Naive B cell (primary cell): ENCODE data around the gene LDLRAD4. TPM values are rescaled to one million over a fixed set of nuclear protein-coding genes. Genes with fewer than 3 reads are reported as not detected.

Experiments used
- ATAC-seq, 2 donors: fragments of 150-1000 bp; cut with Tn5 transposase; 2 replicates each; pipeline ENCODE4 v1.10.0; 2021; ENCODE audit warnings: low read depth in 2 of 2, mild to moderate bottlenecking in 2 of 2, moderate library complexity in 2 of 2
- DNase-seq: peaks from one replicate; pipeline ENCODE4 v3.0.0; 2022
- H3K27ac Mint-ChIP-seq, 6 donors: one replicate each; pipeline ENCODE4 v1.8.0; 2020 to 2022; ENCODE audit warnings: mild to moderate bottlenecking in 6 of 6, mixed read lengths in 6 of 6, moderate library complexity in 5 of 6, inconsistent platforms in 2 of 6
- H3K27me3 Mint-ChIP-seq, 3 donors: one replicate each; pipeline ENCODE4 v1.8.0; 2021 to 2022; ENCODE audit warnings: mixed read lengths in 3 of 3, mild to moderate bottlenecking in 1 of 3
- H3K36me3 Mint-ChIP-seq, 2 donors: one replicate each; pipeline ENCODE4 v1.8.0; 2020 to 2022; ENCODE audit warnings: mixed read lengths in 2 of 2, inconsistent platforms in 1 of 2, mild to moderate bottlenecking in 1 of 2
- H3K4me1 Mint-ChIP-seq, 3 donors: one replicate each; pipeline ENCODE4 v1.8.0; 2020 to 2022; ENCODE audit warnings: mixed read lengths in 3 of 3, inconsistent platforms in 1 of 3, mild to moderate bottlenecking in 1 of 3, moderate library complexity in 1 of 3
- H3K4me3 Mint-ChIP-seq, 8 donors: one replicate each; pipeline ENCODE4 v1.8.0; 2020 to 2022; ENCODE audit warnings: mild to moderate bottlenecking in 8 of 8, mixed read lengths in 8 of 8, moderate library complexity in 8 of 8, inconsistent platforms in 2 of 8
- H3K9me3 Mint-ChIP-seq, 7 donors: one replicate each; pipeline ENCODE4 v1.8.0; 2020 to 2022; ENCODE audit warnings: mixed read lengths in 7 of 7, mild to moderate bottlenecking in 5 of 7, inconsistent platforms in 2 of 7, moderate library complexity in 1 of 7
- polyA plus RNA-seq, 6 donors: library from polyadenylated mRNA; unstranded; fragments of 300-500 nt; fragmentation: Illumina TruSeq; gene quantifications; one replicate each; pipeline ENCODE4 v1.2.3, GENCODE V29; 2021; ENCODE audit warnings: low read depth in 6 of 6

LDLRAD4 gene
- polyA plus RNA-seq, 6 donors from 2014 or later, result 6.4 to 16.1 (median 9.2) TPM

- no peak for ATAC-seq
Observed at GRCh38 chr18:13551841-13552733, 333.5 kb downstream of the LDLRAD4 start.

DNA sequence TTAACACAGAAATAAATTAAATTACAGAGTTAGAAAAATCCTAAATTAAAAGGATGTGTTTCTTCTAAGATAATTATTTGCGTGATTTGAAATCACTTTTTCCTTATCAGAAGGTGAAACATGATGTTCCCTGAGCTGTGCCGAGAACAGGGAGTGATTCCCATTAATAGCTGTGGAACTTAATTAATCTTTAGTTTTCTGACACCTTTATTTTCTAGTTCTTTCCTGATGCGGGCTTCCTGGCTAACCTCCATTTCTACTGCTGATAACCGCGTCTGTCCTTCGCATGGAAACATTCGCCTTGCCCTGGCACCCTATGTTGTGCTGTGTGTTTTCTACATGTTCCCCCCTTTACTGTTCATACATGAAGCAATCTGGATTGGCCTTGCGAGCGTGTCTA lies 334.9 kb downstream of the LDLRAD4 start:
- H3K9me3 Mint-ChIP-seq, result no peaks in the 10 kb centered on the region
- no peaks in the 10 kb centered on the region for H3K36me3 Mint-ChIP-seq
- H3K4me3 Mint-ChIP-seq, result no peak overlapping the region
- ATAC-seq (no peak), DNase-seq (no peak)
- H3K27ac Mint-ChIP-seq, result peak overlapping the region in 2 of 6 donors; percentile 17 to 62
- peaks cover 0 to 3% (median 0%) of the 10 kb centered on the region in 3 donors for H3K27me3 Mint-ChIP-seq
- peaks cover 18 to 37% (median 27%) of the 10 kb centered on the region in 3 donors for H3K4me1 Mint-ChIP-seq

More at GRCh38 chr18:13551841-13552733, 333.5 kb downstream of the LDLRAD4 start:
- no peak for DNase-seq
- peaks cover 0 to 3% (median 0%) of the 10 kb centered on the region in 7 donors for H3K9me3 Mint-ChIP-seq
- H3K4me3 Mint-ChIP-seq, result no peak overlapping the region
- peak overlapping the region in 3 of 6 donors; percentile 27 to 90 (median 74) for H3K27ac Mint-ChIP-seq
- peaks cover 13 to 34% (median 31%) of the 10 kb centered on the region in 3 donors for H3K4me1 Mint-ChIP-seq
- peaks cover 0 to 6% of the 10 kb centered on the region in 2 donors for H3K36me3 Mint-ChIP-seq
- peaks cover 0 to 3% (median 0%) of the 10 kb centered on the region in 3 donors for H3K27me3 Mint-ChIP-seq

DNA sequence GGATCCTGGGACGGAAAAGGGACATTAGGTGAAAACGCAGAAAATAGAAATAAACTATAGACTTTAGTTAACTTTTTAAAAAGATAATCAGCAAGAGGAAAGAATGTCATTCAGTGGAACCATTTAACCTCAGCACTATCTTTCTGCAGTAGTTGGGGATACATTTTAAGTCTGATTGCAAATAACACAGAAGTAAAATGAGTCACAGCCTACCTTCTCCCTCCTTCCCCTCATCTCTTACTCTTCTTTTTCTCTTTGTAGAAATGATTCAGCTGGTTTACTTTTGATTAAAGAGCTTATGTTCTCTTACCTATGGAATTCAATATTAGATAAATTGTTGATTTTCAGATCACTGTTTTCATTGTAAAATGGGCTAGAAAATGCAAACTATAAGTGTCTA lies 336.6 kb downstream of the LDLRAD4 start:
- Mint-ChIP-seq H3K27ac (peak overlapping the region in 2 of 6 donors; percentile 25 to 72), H3K4me1 (peaks cover 12 to 20% (median 14%) of the 10 kb centered on the region in 3 donors), H3K36me3 (no peaks in the 10 kb centered on the region), H3K27me3 (peaks cover 0 to under 1% (median 0%) of the 10 kb centered on the region in 3 donors), H3K9me3 (no peaks in the 10 kb centered on the region), H3K4me3 (no peak overlapping the region)
- no peak for DNase-seq
- no peak for ATAC-seq

DNA sequence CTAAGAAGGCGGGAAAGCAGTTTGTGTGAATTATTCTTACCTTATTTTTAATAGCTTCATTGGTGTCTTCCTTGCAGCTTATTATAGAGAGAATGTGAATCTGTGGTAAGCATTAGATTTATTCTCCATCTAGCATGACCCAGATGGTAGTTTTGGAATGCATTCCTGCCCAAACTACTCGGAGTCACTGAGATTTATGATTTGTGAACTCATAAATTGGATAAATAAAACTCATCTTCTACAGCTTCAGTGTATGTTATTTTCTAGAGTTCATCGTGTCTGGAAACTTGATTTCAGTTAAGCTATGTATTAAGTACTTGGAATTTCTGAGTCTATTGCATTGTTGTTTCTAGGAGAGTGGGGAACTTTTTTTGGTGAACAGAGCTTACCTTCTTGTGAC lies 337.3 kb downstream of the LDLRAD4 start:
- no peak overlapping the region for H3K4me3 Mint-ChIP-seq
- no peaks in the 10 kb centered on the region for H3K9me3 Mint-ChIP-seq
- peak overlapping the region in 3 of 6 donors; percentile 3 to 78 (median 72) for H3K27ac Mint-ChIP-seq
- H3K4me1 Mint-ChIP-seq, result peaks cover 12 to 16% (median 12%) of the 10 kb centered on the region in 3 donors
- no peaks in the 10 kb centered on the region for H3K36me3 Mint-ChIP-seq
- ATAC-seq (no peak), DNase-seq (no peak)
- H3K27me3 Mint-ChIP-seq, result no peaks in the 10 kb centered on the region

DNA sequence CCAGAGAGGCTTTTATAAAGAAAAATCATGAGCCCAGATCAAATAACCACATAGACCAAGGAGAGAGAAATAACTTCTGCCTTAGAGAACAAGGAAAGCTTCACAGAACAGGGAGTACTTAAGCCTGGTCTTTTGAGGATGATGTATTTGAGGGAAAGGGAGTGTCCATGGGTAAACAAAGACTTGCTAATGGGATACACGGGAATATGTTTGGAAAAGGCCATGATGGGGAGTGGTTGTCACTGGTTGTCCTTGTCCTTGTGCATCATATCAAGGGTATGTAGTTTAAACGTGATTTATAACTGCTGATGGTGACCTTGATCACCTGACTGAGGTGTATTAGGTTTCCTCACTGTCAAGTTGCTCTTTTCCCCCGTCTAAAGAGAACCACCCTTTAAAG lies 337.9 kb downstream of the LDLRAD4 start:
- H3K4me1 Mint-ChIP-seq, result peaks cover 9 to 12% (median 9%) of the 10 kb centered on the region in 3 donors
- no peak for ATAC-seq
- DNase-seq, result no peak
- no peaks in the 10 kb centered on the region for H3K27me3 Mint-ChIP-seq
- H3K27ac Mint-ChIP-seq, result peak overlapping the region in 3 of 6 donors; percentile 38 to 78 (median 72)
- no peaks in the 10 kb centered on the region for H3K36me3 Mint-ChIP-seq
- no peak overlapping the region for H3K4me3 Mint-ChIP-seq
- no peaks in the 10 kb centered on the region for H3K9me3 Mint-ChIP-seq

DNA sequence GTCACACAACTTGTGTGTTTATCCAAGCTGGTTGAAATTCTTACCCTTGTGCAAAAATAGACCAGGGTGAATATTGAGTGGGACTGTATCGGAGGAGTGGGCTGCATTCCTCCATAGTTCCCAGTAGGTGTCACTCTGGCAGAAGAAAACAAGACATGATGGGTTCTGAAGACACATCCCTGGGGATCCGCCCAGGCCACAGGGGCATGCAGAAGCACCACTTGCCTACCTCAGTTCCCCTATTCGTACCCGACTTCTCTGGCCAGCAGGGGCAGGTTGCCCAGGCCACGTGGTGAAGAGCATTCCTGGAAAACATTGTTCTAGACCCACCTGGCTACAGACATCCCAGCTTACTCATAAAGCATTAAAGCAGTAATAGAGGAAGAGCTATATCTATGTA lies 339.6 kb downstream of the LDLRAD4 start:
- Mint-ChIP-seq H3K36me3 (no peaks in the 10 kb centered on the region), H3K4me3 (peak overlapping the region in 2 of 8 donors; percentile 13 to 41), H3K27ac (peak overlapping the region; percentile 25 to 99 (median 94)), H3K9me3 (no peaks in the 10 kb centered on the region), H3K4me1 (peaks cover 18 to 28% (median 19%) of the 10 kb centered on the region in 3 donors), H3K27me3 (no peaks in the 10 kb centered on the region)
- DNase-seq, result peak; percentile 64
- peak; percentile 32 to 44 for ATAC-seq

DNA sequence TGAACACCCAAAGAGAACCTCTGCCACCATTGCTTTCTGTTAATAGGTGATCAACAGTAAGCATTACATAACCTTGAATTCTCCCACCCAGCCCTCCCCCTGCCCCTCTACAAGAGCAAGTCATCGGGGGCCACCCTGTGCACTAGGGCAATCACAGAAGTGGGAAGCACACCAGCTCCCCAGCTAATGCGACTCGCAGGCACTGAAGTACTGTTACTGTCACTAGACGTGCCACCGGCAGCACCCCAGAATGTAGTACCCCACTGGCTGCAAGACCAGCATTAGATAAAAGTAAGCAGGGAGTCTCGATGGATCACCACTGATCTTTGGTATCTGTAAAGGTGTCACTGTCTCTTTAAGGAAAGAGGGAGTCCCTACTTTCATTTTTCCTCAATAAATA lies 340.2 kb downstream of the LDLRAD4 start:
- Mint-ChIP-seq H3K4me3 (no peak overlapping the region), H3K9me3 (no peaks in the 10 kb centered on the region), H3K27ac (peak overlapping the region in 5 of 6 donors; percentile 24 to 94 (median 69)), H3K27me3 (no peaks in the 10 kb centered on the region), H3K4me1 (peaks cover 23 to 33% (median 24%) of the 10 kb centered on the region in 3 donors), H3K36me3 (no peaks in the 10 kb centered on the region)
- ATAC-seq, result no peak
- no peak for DNase-seq

DNA sequence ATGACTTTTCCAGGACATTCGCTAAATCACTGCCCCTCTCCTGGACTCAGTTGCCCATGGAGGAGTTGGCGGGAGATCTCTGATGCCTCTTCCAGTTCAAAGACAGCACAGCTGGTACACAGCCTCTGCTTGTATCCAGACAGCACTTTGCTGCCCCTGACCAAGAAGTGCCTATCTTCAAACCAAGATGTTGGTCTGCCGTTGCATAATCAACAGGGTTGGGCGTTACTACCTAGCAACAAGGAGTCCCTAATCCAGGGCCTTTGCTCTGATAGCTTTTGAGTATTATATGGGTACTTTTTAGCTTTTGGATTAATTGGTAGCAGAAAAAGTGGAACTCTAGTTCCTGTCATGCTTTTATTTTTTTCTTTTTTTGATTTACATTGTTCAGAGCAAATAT lies 341.2 kb downstream of the LDLRAD4 start:
- DNase-seq, result no peak
- no peak for ATAC-seq
- peak overlapping the region; percentile 51 to 100 (median 94) for H3K27ac Mint-ChIP-seq
- H3K4me1 Mint-ChIP-seq, result peaks cover 30 to 43% (median 32%) of the 10 kb centered on the region in 3 donors
- H3K27me3 Mint-ChIP-seq, result no peaks in the 10 kb centered on the region
- H3K9me3 Mint-ChIP-seq, result no peaks in the 10 kb centered on the region
- H3K4me3 Mint-ChIP-seq, result no peak overlapping the region
- H3K36me3 Mint-ChIP-seq, result no peaks in the 10 kb centered on the region

DNA sequence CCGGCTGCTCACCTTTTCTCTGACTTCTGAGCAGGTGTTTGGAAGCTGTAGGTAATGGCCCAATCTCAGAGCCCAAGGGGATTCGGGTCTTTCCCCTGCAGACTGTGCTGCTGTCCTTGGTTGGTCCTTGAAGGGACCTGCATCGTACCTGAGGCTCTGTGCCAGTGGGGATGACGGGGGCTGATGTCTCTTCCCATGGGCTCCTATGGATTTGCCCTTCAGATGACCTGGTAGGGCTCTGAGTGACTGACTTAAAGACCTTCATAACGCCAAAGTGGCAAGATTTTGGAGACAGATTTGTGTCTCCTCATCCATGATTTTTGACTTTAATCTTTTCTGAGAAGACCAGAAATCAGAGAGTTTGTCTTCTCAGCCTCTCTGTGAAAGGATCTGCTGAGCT lies 341.7 kb downstream of the LDLRAD4 start:
- Mint-ChIP-seq H3K27me3 (no peaks in the 10 kb centered on the region), H3K27ac (peak overlapping the region; percentile 88 to 100 (median 94)), H3K36me3 (no peaks in the 10 kb centered on the region), H3K4me3 (no peak overlapping the region), H3K4me1 (peaks cover 31 to 45% (median 34%) of the 10 kb centered on the region in 3 donors), H3K9me3 (no peaks in the 10 kb centered on the region)
- DNase-seq (no peak), ATAC-seq (no peak)

DNA sequence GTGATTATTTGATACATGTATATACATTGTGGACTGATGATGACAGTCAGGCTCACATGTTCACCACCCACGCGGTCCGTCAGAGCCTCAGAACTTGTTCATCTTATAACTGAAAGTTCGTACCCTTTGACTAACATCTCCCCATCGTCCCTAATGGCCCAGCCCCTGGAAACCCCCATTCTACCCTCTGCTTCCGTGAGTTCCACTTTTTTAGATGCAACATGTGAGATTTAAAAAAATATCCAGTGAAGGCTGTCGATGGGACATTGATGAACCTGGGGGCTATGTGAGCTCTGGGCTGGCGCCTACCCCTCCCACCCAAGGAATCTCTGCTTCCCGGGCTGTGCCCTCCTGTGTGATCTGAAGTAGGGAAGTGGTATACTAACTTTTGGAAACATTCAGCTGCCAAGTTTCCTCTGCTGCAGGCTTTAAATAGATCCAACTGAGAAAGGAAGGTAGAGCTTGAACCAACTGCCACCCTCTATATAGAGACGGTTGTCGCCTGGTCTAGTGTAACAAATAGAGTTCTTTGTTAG lies 344.0 kb downstream of the LDLRAD4 start:
- no peaks in the 10 kb centered on the region for H3K9me3 Mint-ChIP-seq
- peaks cover 46 to 68% (median 54%) of the 10 kb centered on the region in 3 donors for H3K4me1 Mint-ChIP-seq
- H3K27ac Mint-ChIP-seq, result peak overlapping the region; percentile 94 to 100 (median 99)
- peak overlapping the region; percentile 54 to 90 (median 76) for H3K4me3 Mint-ChIP-seq
- H3K36me3 Mint-ChIP-seq, result no peaks in the 10 kb centered on the region
- DNase-seq, result peak; percentile 87
- peak; percentile 66 to 70 for ATAC-seq
- no peaks in the 10 kb centered on the region for H3K27me3 Mint-ChIP-seq

GRCh38 chr18:13563390-13563805 lies 344.8 kb downstream of the LDLRAD4 start:
- H3K4me3 Mint-ChIP-seq, result peak overlapping the region; percentile 39 to 90 (median 72)
- H3K27ac Mint-ChIP-seq, result peak overlapping the region; percentile 94 to 100 (median 99)
- no peaks in the 10 kb centered on the region for H3K9me3 Mint-ChIP-seq
- H3K4me1 Mint-ChIP-seq, result peaks cover 46 to 71% (median 54%) of the 10 kb centered on the region in 3 donors
- no peaks in the 10 kb centered on the region for H3K36me3 Mint-ChIP-seq
- H3K27me3 Mint-ChIP-seq, result no peaks in the 10 kb centered on the region
- DNase-seq, result peak; percentile 68
- ATAC-seq, result peak; percentile 19 to 25

- no peaks in the 10 kb centered on the region for H3K9me3 Mint-ChIP-seq
Observed at GRCh38 chr18:13564579-13564978, 346.0 kb downstream of the LDLRAD4 start.

GRCh38 chr18:13565228-13565627 lies 346.7 kb downstream of the LDLRAD4 start:
- H3K27ac Mint-ChIP-seq, result peak overlapping the region; percentile 39 to 100 (median 96)
- peak overlapping the region in 3 of 8 donors; percentile 20 to 83 (median 42) for H3K4me3 Mint-ChIP-seq
- peaks cover 54 to 77% (median 63%) of the 10 kb centered on the region in 3 donors for H3K4me1 Mint-ChIP-seq

More at GRCh38 chr18:13564579-13564978, 346.0 kb downstream of the LDLRAD4 start:
- Mint-ChIP-seq H3K4me1 (peaks cover 54 to 79% (median 63%) of the 10 kb centered on the region in 3 donors), H3K27me3 (no peaks in the 10 kb centered on the region), H3K4me3 (peak overlapping the region in 7 of 8 donors; percentile 42 to 83 (median 76)), H3K27ac (peak overlapping the region; percentile 91 to 99 (median 96)), H3K36me3 (no peaks in the 10 kb centered on the region)
- DNase-seq (no peak), ATAC-seq (no peak)

More at GRCh38 chr18:13565228-13565627, 346.7 kb downstream of the LDLRAD4 start:
- Mint-ChIP-seq H3K27me3 (no peaks in the 10 kb centered on the region), H3K36me3 (no peaks in the 10 kb centered on the region), H3K9me3 (no peaks in the 10 kb centered on the region)
- no peak for DNase-seq
- ATAC-seq, result no peak
